Suprapubic skin (tissue), 4 donors: ENCODE measurements around the gene ADCYAP1. TPM values are rescaled to one million over a fixed set of nuclear protein-coding genes. Genes with fewer than 3 reads are reported as not detected.

Experiments used
- DNase-seq, 2 donors: peaks; one replicate each; pipeline ENCODE4 v3.0.0-alpha.2; 2019; ENCODE audit warnings: low spot score in 2 of 2
- H3K27ac ChIP-seq: fragments of 200-600 bp; sonication (generic); one replicate; pipeline ENCODE4 v1.5.1; 2019
- H3K27me3 ChIP-seq: fragments of 200-600 bp; sonication (generic); one replicate; pipeline ENCODE4 v1.5.1; 2019
- H3K36me3 ChIP-seq: fragments of 200-600 bp; sonication (generic); one replicate; pipeline ENCODE4 v1.5.1; 2019
- H3K4me1 ChIP-seq: fragments of 200-600 bp; sonication (generic); one replicate; pipeline ENCODE4 v1.5.1; 2019
- H3K4me3 ChIP-seq: fragments of 200-600 bp; sonication (generic); one replicate; pipeline ENCODE4 v1.5.1; 2019; ENCODE audit warnings: mild to moderate bottlenecking
- H3K9me3 ChIP-seq: fragments of 200-600 bp; sonication (generic); one replicate; pipeline ENCODE4 v1.5.1; 2019
- CTCF ChIP-seq, 2 donors: fragments of 200-600 bp in 1 of 2; fragments of 450-650 bp in 1 of 2; sonication (generic) in 1 of 2; IDR thresholded peaks; one replicate each; pipeline ENCODE4 v1.5.1; 2016 to 2019; ENCODE audit warnings: antibody characterized with exemption in 2 of 2, mild to moderate bottlenecking in 1 of 2, moderate library complexity in 1 of 2
- EP300 ChIP-seq: sonication (generic); formaldehyde crosslinking; IDR thresholded peaks from one replicate; pipeline ENCODE4 v1.6.1; 2017; ENCODE audit warnings: antibody characterized with exemption
- POLR2A ChIP-seq, 2 donors: fragments of 450-650 bp; IDR thresholded peaks; one replicate each; pipeline ENCODE4 v1.6.1; 2017; ENCODE audit warnings: antibody characterized with exemption in 2 of 2, mild to moderate bottlenecking in 2 of 2, moderate library complexity in 2 of 2
- POLR2AphosphoS5 ChIP-seq, 3 donors: sonication (generic); formaldehyde crosslinking; IDR thresholded peaks; one replicate each; pipeline ENCODE4 v1.6.1; 2017; ENCODE audit warnings: antibody characterized with exemption in 3 of 3
- WGBS: methylation state at CpG from one replicate; pipeline ENCODE4 v1.1.5; 2018; 5-methylcytosine and 5-hydroxymethylcytosine counted together
- total RNA-seq, 4 donors: library from RNA; depleted of rRNA; stranded (reverse); fragments of >200 nt; gene quantifications; one replicate each; pipeline ENCODE4 v1.1.0, GENCODE V29; 2016

ADCYAP1 gene
- total RNA-seq, 4 donors from 2014 or later: not detected

- no peak for DNase-seq
- H3K27ac ChIP-seq: no peak overlapping the region
- no peak overlapping the region for H3K4me3 ChIP-seq
- no peaks in the 10 kb centered on the region for H3K36me3 ChIP-seq
- H3K27me3 ChIP-seq: no peaks in the 10 kb centered on the region
- no peaks in the 10 kb centered on the region for H3K9me3 ChIP-seq
- TF ChIP-seq POLR2AphosphoS5 (IDR thresholded peaks at IDR 0.05) (no peak), CTCF (IDR thresholded peaks at IDR 0.05) (no peak), EP300 (no peak), POLR2A (IDR thresholded peaks at IDR 0.05) (no peak)
- H3K4me1 ChIP-seq: no peaks in the 10 kb centered on the region
- 45% methylated on average over 5 of the region's 6 CpGs for WGBS
These were observed 32.3 kb downstream of the ADCYAP1 start for GRCh38 chr18:936941-937340.

- H3K9me3 ChIP-seq: no peaks in the 10 kb centered on the region
- WGBS: 34% methylated on average over 4 of the region's 4 CpGs
- H3K36me3 ChIP-seq: no peaks in the 10 kb centered on the region
- no peak for TF ChIP-seq POLR2AphosphoS5 (IDR thresholded peaks at IDR 0.05)
- TF ChIP-seq CTCF (IDR thresholded peaks at IDR 0.05): no peak
- no peak for TF ChIP-seq POLR2A (IDR thresholded peaks at IDR 0.05)
- no peak for TF ChIP-seq EP300
- no peaks in the 10 kb centered on the region for H3K27me3 ChIP-seq
- H3K27ac ChIP-seq: no peak overlapping the region
- DNase-seq: no peak
- H3K4me3 ChIP-seq: no peak overlapping the region
- H3K4me1 ChIP-seq: no peaks in the 10 kb centered on the region
These were observed 34.5 kb downstream of the ADCYAP1 start for GRCh38 chr18:939166-939565.

- WGBS: 85% methylated on average over 4 of the region's 4 CpGs
- Histone ChIP-seq H3K27me3 (no peaks in the 10 kb centered on the region), H3K36me3 (no peaks in the 10 kb centered on the region), H3K27ac (no peak overlapping the region), H3K4me3 (no peak overlapping the region), H3K9me3 (no peaks in the 10 kb centered on the region), H3K4me1 (no peaks in the 10 kb centered on the region)
- no peak for DNase-seq
- TF ChIP-seq POLR2AphosphoS5 (IDR thresholded peaks at IDR 0.05) (no peak), CTCF (IDR thresholded peaks at IDR 0.05) (no peak), EP300 (no peak), POLR2A (IDR thresholded peaks at IDR 0.05) (no peak)
These were observed 35.3 kb downstream of the ADCYAP1 start for GRCh38 chr18:939958-940357.

DNA sequence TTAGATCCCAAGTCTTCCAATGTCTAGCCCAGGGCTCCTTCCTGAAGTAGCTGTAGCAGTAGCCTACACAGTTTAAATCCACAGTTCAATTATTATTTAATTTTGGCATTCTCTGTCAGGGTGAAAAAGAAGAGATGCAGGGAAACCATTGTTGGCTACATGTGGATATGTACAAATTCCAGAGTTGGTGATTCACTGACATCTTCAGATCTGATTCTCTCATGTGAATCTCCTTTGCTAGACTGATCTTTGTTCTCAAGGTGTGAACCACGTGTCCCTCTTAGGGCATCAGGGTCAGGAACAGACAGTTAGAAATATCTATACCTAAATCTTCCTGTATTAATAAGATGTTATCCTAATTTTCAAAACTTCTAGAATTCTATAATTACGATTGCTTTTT is 36.7 kb downstream of the ADCYAP1 start:
- DNase-seq: no peak
- no peaks in the 10 kb centered on the region for H3K4me1 ChIP-seq
- no peak overlapping the region for H3K27ac ChIP-seq
- H3K4me3 ChIP-seq: no peak overlapping the region
- H3K9me3 ChIP-seq: no peaks in the 10 kb centered on the region
- TF ChIP-seq CTCF (IDR thresholded peaks at IDR 0.05) (no peak), EP300 (no peak), POLR2AphosphoS5 (IDR thresholded peaks at IDR 0.05) (no peak), POLR2A (IDR thresholded peaks at IDR 0.05) (no peak)
- H3K27me3 ChIP-seq: no peaks in the 10 kb centered on the region
- 81% methylated on average over 2 of the region's 2 CpGs for WGBS
- no peaks in the 10 kb centered on the region for H3K36me3 ChIP-seq

DNA sequence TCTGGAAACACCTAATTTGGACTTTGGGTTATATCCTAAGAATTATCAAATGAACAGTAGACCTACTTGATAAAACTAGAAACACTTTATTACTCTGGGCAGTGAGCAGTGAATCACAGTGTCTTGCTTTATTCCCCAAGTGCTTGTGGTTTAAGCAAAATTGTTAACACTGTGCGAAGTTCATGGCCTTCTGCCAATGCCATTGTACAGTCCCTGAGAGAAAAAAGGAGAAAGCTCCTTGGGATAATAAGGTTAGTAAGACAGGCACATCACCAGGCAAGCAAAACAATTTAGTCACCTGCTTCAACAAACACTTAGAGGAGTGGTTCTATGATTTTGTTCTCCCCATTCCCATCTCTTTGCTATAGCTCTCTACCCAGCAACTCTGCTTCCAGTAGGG is 39.8 kb downstream of the ADCYAP1 start:
- 24% methylated on average over 1 of the region's 1 CpG for whole genome bisulfite sequencing
- Histone ChIP-seq H3K9me3 (no peaks in the 10 kb centered on the region), H3K27ac (no peak overlapping the region), H3K4me1 (no peaks in the 10 kb centered on the region), H3K4me3 (no peak overlapping the region), H3K27me3 (no peaks in the 10 kb centered on the region), H3K36me3 (no peaks in the 10 kb centered on the region)
- DNase-seq: no peak
- TF ChIP-seq POLR2AphosphoS5 (IDR thresholded peaks at IDR 0.05) (no peak), CTCF (IDR thresholded peaks at IDR 0.05) (no peak), POLR2A (IDR thresholded peaks at IDR 0.05) (no peak), EP300 (no peak)
